Stimulated activated CD8-positive, alpha-beta memory T cell treated with anti-CD3 and anti-CD28 coated beads, Interleukin-12 subunit alpha, Interleukin-12 subunit beta, amount 100 ng/mL, for 24 hours (primary cell): ENCODE measurements around the gene NLN.
"Not testable (repeated sequence)": the region's sequence is repeated elsewhere in the genome, so short reads cannot be mapped to it uniquely, and the experiment has no call there.

Source experiments
- DNase-seq: peaks from one replicate; pipeline ENCODE4 v3.0.0-alpha.2; 2020; ENCODE audit errors: extremely low read depth

NLN gene

GRCh38 chr5:65732046-65732445 is 10.0 kb downstream of the NLN start:
- not testable (repeated sequence) for DNase-seq

- not testable (repeated sequence) for DNase-seq
These were observed 12.3 kb downstream of the NLN start for GRCh38 chr5:65734196-65734775.

GRCh38 chr5:65734921-65735320 is 12.9 kb downstream of the NLN start:
- no peak for DNase-seq

- DNase-seq = no peak
These were observed 14.0 kb downstream of the NLN start for GRCh38 chr5:65736011-65736410.

GRCh38 chr5:65737842-65738241 is 15.8 kb downstream of the NLN start:
- DNase-seq = no peak

GRCh38 chr5:65738305-65738704 is 16.3 kb downstream of the NLN start:
- no peak for DNase-seq

- DNase-seq = no peak
These were observed 17.2 kb downstream of the NLN start for GRCh38 chr5:65739162-65739561.

GRCh38 chr5:65742565-65743231 is 20.7 kb downstream of the NLN start:
- no peak for DNase-seq

GRCh38 chr5:65749221-65749844 is 27.3 kb downstream of the NLN start:
- DNase-seq = no peak

- DNase-seq = no peak
These were observed 28.0 kb downstream of the NLN start for GRCh38 chr5:65749956-65750355.

GRCh38 chr5:65750938-65751337 is 28.9 kb downstream of the NLN start:
- no peak for DNase-seq

GRCh38 chr5:65753189-65753588 is 31.2 kb downstream of the NLN start:
- DNase-seq = no peak

GRCh38 chr5:65758546-65759144 is 36.6 kb downstream of the NLN start:
- DNase-seq = no peak

- DNase-seq = no peak
These were observed 38.7 kb downstream of the NLN start for GRCh38 chr5:65760504-65761275.

- no peak for DNase-seq
These were observed 40.2 kb downstream of the NLN start for GRCh38 chr5:65762234-65762633.

GRCh38 chr5:65765582-65765981 is 43.6 kb downstream of the NLN start:
- no peak for DNase-seq

- no peak for DNase-seq
These were observed 44.2 kb downstream of the NLN start for GRCh38 chr5:65766175-65766574.

GRCh38 chr5:65766781-65767180 is 44.8 kb downstream of the NLN start:
- no peak for DNase-seq

GRCh38 chr5:65767565-65767964 is 45.6 kb downstream of the NLN start:
- DNase-seq = no peak

GRCh38 chr5:65768723-65769346 is 46.8 kb downstream of the NLN start:
- no peak for DNase-seq

GRCh38 chr5:65769539-65769938 is 47.5 kb downstream of the NLN start:
- no peak for DNase-seq

GRCh38 chr5:65771266-65771665 is 49.3 kb downstream of the NLN start:
- no peak for DNase-seq
